Endodermal cell (in vitro differentiated cells): ENCODE data around the gene CHKB. TPM values are rescaled to one million over a fixed set of nuclear protein-coding genes. Genes with fewer than 3 reads are reported as not detected.

Experiments
- DNase-seq: peaks from one replicate; pipeline ENCODE4 v3.0.0-alpha.2; 2017
- H3K27ac ChIP-seq: 2 replicates; pipeline ENCODE4 v1.5.1; 2013; ENCODE audit warnings: mild to moderate bottlenecking, low read depth, low read length, moderate library complexity
- H3K27me3 ChIP-seq: 2 replicates; pipeline ENCODE4 v1.6.1; 2013; ENCODE audit warnings: mild to moderate bottlenecking, low read length, moderate library complexity; ENCODE audit not compliant: insufficient read depth, control insufficient read depth, poor library complexity, severe bottlenecking
- H3K36me3 ChIP-seq: 2 replicates; pipeline ENCODE4 v1.7.0; 2013; ENCODE audit warnings: mild to moderate bottlenecking, low read length, moderate library complexity; ENCODE audit not compliant: control insufficient read depth, insufficient read depth
- H3K4me1 ChIP-seq: one replicate; pipeline ENCODE4 v1.7.0; 2013; ENCODE audit warnings: low read length; ENCODE audit not compliant: control insufficient read depth, insufficient read depth
- H3K4me3 ChIP-seq: 2 replicates; pipeline ENCODE4 v1.5.1; 2013; ENCODE audit warnings: mild to moderate bottlenecking, low read length, moderate library complexity
- H3K9ac ChIP-seq: 2 replicates; pipeline ENCODE4 v1.6.1; 2013; ENCODE audit warnings: mild to moderate bottlenecking, low read length, moderate library complexity; ENCODE audit not compliant: poor library complexity, severe bottlenecking; ENCODE audit errors: extremely low read depth
- H3K9me3 ChIP-seq: 2 replicates; pipeline ENCODE4 v1.6.1; 2013; ENCODE audit warnings: mild to moderate bottlenecking, low read length, moderate library complexity; ENCODE audit not compliant: control insufficient read depth
- H3K27ac Mint-ChIP-seq: 2 replicates; pipeline ENCODE4 v1.8.0; 2020; ENCODE audit warnings: mixed read lengths
- H3K27me3 Mint-ChIP-seq: 2 replicates; pipeline ENCODE4 v1.8.0; 2021; ENCODE audit warnings: mild to moderate bottlenecking, mixed read lengths; ENCODE audit not compliant: insufficient read depth
- H3K36me3 Mint-ChIP-seq: 2 replicates; pipeline ENCODE4 v1.8.0; 2020; ENCODE audit warnings: low read depth, mixed read lengths
- H3K4me1 Mint-ChIP-seq: 2 replicates; pipeline ENCODE4 v1.8.0; 2020; ENCODE audit warnings: mixed read lengths
- H3K4me3 Mint-ChIP-seq: 2 replicates; pipeline ENCODE4 v1.8.0; 2020; ENCODE audit warnings: mild to moderate bottlenecking, moderate library complexity, mixed read lengths
- H3K9me3 Mint-ChIP-seq: 2 replicates; pipeline ENCODE4 v1.8.0; 2020; ENCODE audit warnings: mild to moderate bottlenecking, mixed read lengths
- WGBS, 2 experiments: methylation state at CpG; one replicate each; pipeline versions ENCODE4 v1.1.5 to v1.1.7; 2013; ENCODE audit warnings: missing lambda C conversion rate in 2 of 2, mixed read lengths in 1 of 2; ENCODE audit not compliant: insufficient coverage in 1 of 2, insufficient read length in 1 of 2; 5-methylcytosine and 5-hydroxymethylcytosine counted together
- total RNA-seq, 2 donors: library from RNA; stranded (reverse); fragmentation: NEBNext Ultra II Directional in 1 of 2; extraction: Animal tissue kit (Norgen Biotek cat#: 25700) in 1 of 2; gene quantifications; 2 replicates in 1 of 2; 3 replicates in 1 of 2; pipeline ENCODE4 v1.2.1, GENCODE V29; 2021
- TF ChIP-seq, protein P1 (sequence below): fragments of 200-600 bp; sonication (generic); conservative IDR thresholded peaks from 2 replicates; pipeline ENCODE4 v1.5.0; 2021; ENCODE audit warnings: antibody characterized with exemption, mild to moderate bottlenecking

CHKB gene
- total RNA-seq, 2 donors from 2014 or later: 108 TPM

DNA sequence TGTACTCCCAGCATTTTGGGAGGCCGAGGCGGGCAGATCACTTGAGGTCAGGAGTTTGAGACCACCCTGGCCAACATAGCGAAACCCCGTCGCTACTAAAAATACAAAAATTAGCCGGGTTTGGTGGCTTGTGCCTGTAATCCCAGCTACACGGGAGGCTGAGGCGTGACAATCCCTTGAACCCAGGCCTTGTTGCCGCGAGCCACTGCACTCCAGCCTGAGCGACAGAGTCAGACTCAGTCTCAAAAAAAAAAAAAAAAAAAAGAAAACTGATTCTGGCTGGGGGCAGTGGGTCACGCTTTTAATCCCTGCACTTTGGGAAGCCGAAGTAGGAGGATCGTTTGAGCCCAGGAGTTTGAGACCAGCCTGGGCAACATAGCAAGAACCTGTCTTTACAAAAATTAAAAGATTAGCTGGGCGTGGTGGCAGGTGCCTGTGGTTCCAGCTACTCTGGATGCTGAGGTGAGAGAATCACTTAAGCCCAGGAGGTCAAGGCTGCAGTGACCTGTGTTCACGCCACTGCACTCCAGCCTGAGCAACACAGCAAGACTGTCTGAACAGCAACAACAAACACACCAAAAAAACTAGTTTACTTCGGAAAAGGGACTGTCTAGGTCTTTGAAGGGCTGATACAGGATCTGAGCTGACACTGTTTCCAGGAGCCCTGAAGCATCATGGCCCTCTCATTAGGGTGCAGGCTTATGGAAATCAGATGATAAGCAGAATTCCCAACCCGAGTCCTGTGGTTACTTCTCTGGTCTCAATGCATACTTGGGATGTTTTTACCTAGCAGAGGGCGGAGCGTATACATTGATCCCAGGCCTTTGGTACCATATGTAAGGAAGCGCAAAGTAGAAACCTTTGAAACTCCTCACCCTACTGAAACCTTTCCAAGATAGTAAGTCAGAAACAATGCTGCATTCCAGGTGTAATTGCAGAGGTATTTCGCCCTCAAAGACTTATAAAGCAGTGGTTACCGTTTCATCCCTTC is 1.8 kb upstream of the CHKB start:
- peak; percentile 66 for DNase-seq
- Histone ChIP-seq H3K9ac (no peak overlapping the region), H3K27ac (no peak overlapping the region), H3K4me1 (peaks cover 6% of the 10 kb centered on the region), H3K4me3 (peak overlapping the region; percentile 95), H3K36me3 (peaks cover 12% of the 10 kb centered on the region), H3K9me3 (no peaks in the 10 kb centered on the region), H3K27me3 (peaks cover under 1% of the 10 kb centered on the region)
- Mint-ChIP-seq H3K4me1 (peaks cover 12% of the 10 kb centered on the region), H3K9me3 (no peaks in the 10 kb centered on the region), H3K27me3 (peaks cover 24% of the 10 kb centered on the region), H3K27ac (no peak overlapping the region), H3K4me3 (peak overlapping the region; percentile 72), H3K36me3 (peaks cover 10% of the 10 kb centered on the region)
- WGBS, 2 experiments: 89 to 90% methylated on average over 20 to 23 of the region's 23 CpGs
- TF ChIP-seq, protein P1, sequence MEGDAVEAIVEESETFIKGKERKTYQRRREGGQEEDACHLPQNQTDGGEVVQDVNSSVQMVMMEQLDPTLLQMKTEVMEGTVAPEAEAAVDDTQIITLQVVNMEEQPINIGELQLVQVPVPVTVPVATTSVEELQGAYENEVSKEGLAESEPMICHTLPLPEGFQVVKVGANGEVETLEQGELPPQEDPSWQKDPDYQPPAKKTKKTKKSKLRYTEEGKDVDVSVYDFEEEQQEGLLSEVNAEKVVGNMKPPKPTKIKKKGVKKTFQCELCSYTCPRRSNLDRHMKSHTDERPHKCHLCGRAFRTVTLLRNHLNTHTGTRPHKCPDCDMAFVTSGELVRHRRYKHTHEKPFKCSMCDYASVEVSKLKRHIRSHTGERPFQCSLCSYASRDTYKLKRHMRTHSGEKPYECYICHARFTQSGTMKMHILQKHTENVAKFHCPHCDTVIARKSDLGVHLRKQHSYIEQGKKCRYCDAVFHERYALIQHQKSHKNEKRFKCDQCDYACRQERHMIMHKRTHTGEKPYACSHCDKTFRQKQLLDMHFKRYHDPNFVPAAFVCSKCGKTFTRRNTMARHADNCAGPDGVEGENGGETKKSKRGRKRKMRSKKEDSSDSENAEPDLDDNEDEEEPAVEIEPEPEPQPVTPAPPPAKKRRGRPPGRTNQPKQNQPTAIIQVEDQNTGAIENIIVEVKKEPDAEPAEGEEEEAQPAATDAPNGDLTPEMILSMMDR: no peak

DNA sequence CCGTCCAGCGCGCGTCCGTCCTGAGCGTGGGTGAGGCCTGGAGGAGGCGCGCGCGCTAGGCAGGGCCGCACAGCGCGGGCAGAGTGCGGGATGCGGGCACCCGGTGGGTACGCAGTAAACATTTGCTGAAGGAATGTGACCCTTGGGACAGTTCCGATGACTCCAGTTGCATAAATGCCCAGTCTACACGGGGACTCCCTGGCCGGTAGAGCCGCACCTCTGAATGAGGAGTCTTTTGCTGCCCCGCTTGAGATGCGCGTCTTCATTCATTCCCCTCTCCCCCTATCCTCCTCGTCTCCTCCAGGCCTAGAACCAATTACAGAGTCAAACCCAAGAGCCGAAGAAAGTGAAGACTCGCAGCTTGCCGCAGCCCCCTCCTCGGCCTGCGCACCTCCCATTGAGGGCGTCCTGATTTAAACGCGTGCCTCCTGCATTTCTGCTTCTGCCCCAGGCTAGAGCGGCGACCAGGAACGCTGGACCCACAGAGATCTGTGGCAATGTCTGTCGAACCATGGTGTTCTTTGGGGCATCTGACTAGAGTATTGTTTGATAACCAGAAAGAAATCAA is 729 bp upstream of the CHKB start:
- Mint-ChIP-seq H3K36me3 (peaks cover 10% of the 10 kb centered on the region), H3K27me3 (peaks cover 19% of the 10 kb centered on the region), H3K4me1 (peaks cover 12% of the 10 kb centered on the region), H3K27ac (peak overlapping the region; percentile 42), H3K9me3 (no peaks in the 10 kb centered on the region), H3K4me3 (peak overlapping the region; percentile 72)
- H3K27ac ChIP-seq: no peak overlapping the region
- H3K36me3 ChIP-seq: peaks cover 15% of the 10 kb centered on the region
- 6 to 7% methylated on average over 26 to 37 of the region's 37 CpGs for WGBS, 2 experiments
- no peaks in the 10 kb centered on the region for H3K9me3 ChIP-seq
- DNase-seq: no peak
- H3K4me1 ChIP-seq: peaks cover 6% of the 10 kb centered on the region
- H3K27me3 ChIP-seq: no peaks in the 10 kb centered on the region
- peak overlapping the region; percentile 49 for H3K9ac ChIP-seq
- TF ChIP-seq, protein P1: no peak
- H3K4me3 ChIP-seq: peak overlapping the region; percentile 95

DNA sequence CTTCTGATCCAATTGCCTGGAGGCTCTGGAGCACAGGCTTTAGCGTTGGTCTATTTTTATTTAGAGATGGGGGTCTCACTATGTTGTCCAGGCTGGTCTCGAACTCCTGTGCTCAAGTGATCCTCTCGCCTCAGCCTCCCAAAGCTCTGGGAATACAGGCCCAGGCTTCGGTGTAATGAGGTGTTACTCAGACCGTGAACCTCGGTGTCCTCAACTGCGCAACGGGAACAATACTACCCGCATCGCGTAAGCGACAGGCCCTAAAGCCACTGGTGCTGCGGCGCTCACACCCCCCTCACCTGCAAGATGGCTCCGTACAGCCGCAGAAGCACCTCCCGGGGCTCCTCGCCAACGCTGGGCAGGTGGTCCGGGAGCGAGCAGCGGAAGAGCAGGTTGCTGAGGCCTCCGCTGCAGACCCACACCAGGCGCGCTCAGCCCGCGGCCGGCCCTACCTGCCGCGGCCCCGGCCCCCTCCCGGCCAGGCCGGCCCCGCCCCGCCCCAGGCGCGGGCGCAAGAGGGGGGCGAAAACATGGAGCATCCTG is 628 bp downstream of the CHKB start:
- peak overlapping the region; percentile 91 for H3K27ac ChIP-seq
- peaks cover 17% of the 10 kb centered on the region for H3K36me3 ChIP-seq
- DNase-seq: no peak
- H3K9me3 ChIP-seq: no peaks in the 10 kb centered on the region
- H3K9me3 Mint-ChIP-seq: no peaks in the 10 kb centered on the region
- TF ChIP-seq, protein P1: no peak
- peaks cover 12% of the 10 kb centered on the region for H3K4me1 Mint-ChIP-seq
- H3K9ac ChIP-seq: peak overlapping the region; percentile 75
- H3K27ac Mint-ChIP-seq: peak overlapping the region; percentile 86
- H3K4me3 Mint-ChIP-seq: peak overlapping the region; percentile 72
- H3K4me1 ChIP-seq: peaks cover 6% of the 10 kb centered on the region
- peaks cover 14% of the 10 kb centered on the region for H3K36me3 Mint-ChIP-seq
- H3K4me3 ChIP-seq: peak overlapping the region; percentile 93
- peaks cover 14% of the 10 kb centered on the region for H3K27me3 Mint-ChIP-seq
- WGBS, 2 experiments: 8 to 12% methylated on average over 27 to 39 of the region's 39 CpGs
- no peaks in the 10 kb centered on the region for H3K27me3 ChIP-seq
